B cell (primary cell): ENCODE results near the gene CCDC183. TPM values are rescaled to one million over a fixed set of nuclear protein-coding genes. Genes with fewer than 3 reads are reported as not detected.

ENCODE experiments used
- ATAC-seq: fragments of 200-7000 bp; cut with Tn5 transposase; one replicate; pipeline ENCODE4 v1.10.0; 2021; ENCODE audit warnings: low read depth, mild to moderate bottlenecking, moderate number of reproducible peaks, moderate library complexity
- CTCF ChIA-PET: fragments of 350-600 bp; sonication (Branson Sonifier 250); formaldehyde crosslinking; loops from one replicate; lab custom pipeline; 2021; ENCODE audit warnings: antibody characterized with exemption, inconsistent platforms; lab: Charles Lee
- POLR2A ChIA-PET: fragments of 350-600 bp; sonication (Branson Sonifier 250); formaldehyde crosslinking; loops from one replicate; lab custom pipeline; 2021; ENCODE audit warnings: antibody characterized with exemption; lab: Charles Lee
- DNase-seq: peaks from one replicate; pipeline ENCODE4 v3.0.0; 2013
- H2AFZ ChIP-seq: 2 replicates; pipeline ENCODE4 v1.6.1; 2012; ENCODE audit warnings: mild to moderate bottlenecking, low read depth, low read length; ENCODE audit not compliant: insufficient read depth, poor library complexity, severe bottlenecking
- H3K27ac ChIP-seq, 2 donors: 1 replicate in 1 of 2; 2 replicates in 1 of 2; pipeline ENCODE4 v1.5.1; 2012 to 2013; ENCODE audit warnings: low read length in 2 of 2, mild to moderate bottlenecking in 2 of 2, moderate library complexity in 1 of 2
- H3K27me3 ChIP-seq, 4 experiments: fragments of 200-600 bp in 1 of 4; sonication (generic) in 1 of 4; replicated peaks in 1 of 4; 1 replicate in 2 of 4; 2 replicates in 2 of 4; pipeline versions ENCODE4 v1.6.1 to v1.7.0; 2013 to 2016; ENCODE audit warnings: low read length in 3 of 4, mild to moderate bottlenecking in 2 of 4, mixed read lengths in 1 of 4, moderate library complexity in 1 of 4; ENCODE audit not compliant: insufficient read depth in 4 of 4, control insufficient read depth in 3 of 4; ENCODE audit errors: control extremely low read depth in 1 of 4
- H3K36me3 ChIP-seq, 2 experiments: replicated peaks in 1 of 2; 1 replicate in 1 of 2; 2 replicates in 1 of 2; pipeline versions ENCODE4 v1.6.1 to v1.7.1; 2013; ENCODE audit warnings: low read length in 1 of 2; ENCODE audit not compliant: insufficient read depth in 2 of 2, control insufficient read depth in 1 of 2; ENCODE audit errors: control extremely low read depth in 1 of 2, extremely low read depth in 1 of 2
- H3K4me1 ChIP-seq, 2 donors: fragments of 200-600 bp in 1 of 2; sonication (generic) in 1 of 2; 1 replicate in 1 of 2; 2 replicates in 1 of 2; pipeline versions ENCODE4 v1.5.1 to v1.6.1; 2013 to 2017; ENCODE audit warnings: low read length in 2 of 2; ENCODE audit not compliant: control insufficient read depth in 2 of 2, insufficient read depth in 2 of 2
- H3K4me2 ChIP-seq: replicated peaks from 2 replicates; pipeline ENCODE3; 2012; ENCODE audit warnings: mild to moderate bottlenecking, low read depth, low read length; ENCODE audit not compliant: poor library complexity, severe bottlenecking
- H3K4me3 ChIP-seq, 5 experiments: fragments of 200-600 bp in 1 of 5; sonication (generic) in 1 of 5; 1 replicate in 3 of 5; 2 replicates in 2 of 5; pipeline versions ENCODE4 v1.5.1 to v1.7.0; 2011 to 2016; ENCODE audit warnings: low read length in 4 of 5, mild to moderate bottlenecking in 4 of 5, low read depth in 2 of 5, control low read depth in 1 of 5, moderate library complexity in 1 of 5; ENCODE audit not compliant: insufficient read depth in 1 of 5; ENCODE audit errors: control extremely low read depth in 1 of 5, extremely low read depth in 1 of 5
- H3K79me2 ChIP-seq: fragments of 200-600 bp; sonication (generic); one replicate; pipeline ENCODE4 v1.6.0; 2016; ENCODE audit warnings: low read length; ENCODE audit not compliant: control insufficient read depth, insufficient read depth
- H3K9ac ChIP-seq: fragments of 200-600 bp; sonication (generic); 2 replicates; pipeline ENCODE4 v1.6.1; 2017; ENCODE audit warnings: mild to moderate bottlenecking, low read length, moderate library complexity
- H3K9me3 ChIP-seq, 3 donors: one replicate each; pipeline versions ENCODE4 v1.6.1 to v1.7.1; 2013; ENCODE audit warnings: low read length in 2 of 3; ENCODE audit not compliant: control insufficient read depth in 2 of 3, insufficient read depth in 1 of 3; ENCODE audit errors: control extremely low read depth in 1 of 3
- H4K20me1 ChIP-seq: 2 replicates; pipeline ENCODE4 v1.6.0; 2012; ENCODE audit warnings: mild to moderate bottlenecking, low read length; ENCODE audit not compliant: insufficient read depth, control insufficient read depth, poor library complexity, severe bottlenecking
- H3K27ac Mint-ChIP-seq: one replicate; pipeline ENCODE4 v1.8.0; 2021; ENCODE audit warnings: mixed read lengths
- H3K27me3 Mint-ChIP-seq: one replicate; pipeline ENCODE4 v1.8.0; 2021; ENCODE audit warnings: mixed read lengths
- H3K4me1 Mint-ChIP-seq: one replicate; pipeline ENCODE4 v1.8.0; 2021; ENCODE audit warnings: mixed read lengths
- H3K4me3 Mint-ChIP-seq: one replicate; pipeline ENCODE4 v1.8.0; 2021; ENCODE audit warnings: mixed read lengths
- H3K9me3 Mint-ChIP-seq: one replicate; pipeline ENCODE4 v1.8.0; 2022; ENCODE audit warnings: mixed read lengths; ENCODE audit not compliant: insufficient read depth
- CTCF ChIP-seq: fragments of 200-600 bp; IDR thresholded peaks from one replicate; pipeline ENCODE4 v1.8.0; 2022; ENCODE audit warnings: antibody characterized with exemption, mild to moderate bottlenecking
- EZH2 ChIP-seq: IDR thresholded peaks from 2 replicates; pipeline ENCODE4 v1.6.1; 2012; ENCODE audit warnings: borderline replicate concordance, low read depth, mild to moderate bottlenecking, moderate library complexity, low read length; ENCODE audit not compliant: insufficient read depth, poor library complexity, severe bottlenecking
- WGBS: methylation state at CpG from one replicate; pipeline ENCODE4 v1.1.5; 2013; ENCODE audit warnings: missing lambda C conversion rate; ENCODE audit not compliant: insufficient coverage; 5-methylcytosine and 5-hydroxymethylcytosine counted together
- intact Hi-C: fragments of 100-400 bp; cut with micrococcal nuclease; formaldehyde crosslinking; loops from one replicate; pipeline ENCODE4 v1.10.0; 2022
- polyA plus RNA-seq: library from polyadenylated mRNA; depleted of rRNA; stranded (reverse); fragments of >200 nt; gene quantifications from 2 replicates; pipeline ENCODE4 v1.2.3, GENCODE V29; 2012
- total RNA-seq, 2 donors: library from RNA; stranded (reverse); fragments of 120-200 nt in 1 of 2; gene quantifications; 1 replicate in 1 of 2; 2 replicates in 1 of 2; pipeline versions ENCODE4 v1.2.3 to v1.2.4, GENCODE V29; 2013 to 2022

CCDC183 gene
- total and polyA plus RNA-seq, 2 donors (not counting 1 experiment from before 2014, with no cell fraction given), result 1.8 to 4.9 TPM

DNA sequence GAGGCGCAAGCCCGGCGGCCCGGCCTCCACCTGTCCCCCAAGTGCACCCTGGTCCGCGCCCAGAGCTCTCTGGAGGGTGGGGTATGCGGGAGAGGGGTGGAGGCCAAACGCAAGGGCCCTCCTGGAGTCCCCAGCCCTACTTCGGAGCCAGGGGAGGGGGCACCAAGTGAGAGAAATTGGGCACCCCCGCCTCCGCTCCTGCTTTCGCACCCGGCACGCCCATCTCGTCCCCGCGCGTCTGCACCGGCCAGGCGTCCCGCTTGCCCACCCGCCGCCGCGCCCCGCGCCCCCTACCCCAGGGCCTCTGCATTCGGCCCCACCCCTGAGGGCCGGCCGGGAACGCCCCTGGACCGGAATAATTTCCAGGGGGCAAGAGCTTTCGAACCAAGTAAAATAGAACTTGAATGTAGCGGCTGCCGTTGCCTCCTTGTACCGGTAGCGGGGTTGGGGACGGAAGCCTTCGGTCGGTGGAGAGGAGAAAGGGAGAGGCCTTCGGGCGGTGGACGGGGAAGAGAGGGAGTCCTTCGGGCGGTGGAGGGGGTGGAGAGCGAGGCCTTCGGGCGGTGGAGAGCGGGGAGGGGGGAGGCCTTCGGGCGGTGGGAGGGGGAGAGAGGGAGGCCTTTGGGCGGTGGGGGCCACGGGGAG, 52.4 kb downstream of the CCDC183 start:
- Histone ChIP-seq H3K9ac (peak overlapping the region; percentile 84), H3K36me3 (peaks cover 0 to 4% of the 10 kb centered on the region in 2 experiments), H3K4me3 (peak overlapping the region; percentile 14 to 87 (median 82)), H3K4me2 (peak overlapping the region; percentile 99), H2AFZ (peak overlapping the region; percentile 97), H3K27ac (peak overlapping the region in 1 of 2 donors; percentile 55), H4K20me1 (peaks cover 28% of the 10 kb centered on the region), H3K27me3 (peaks cover 0 to 34% (median 12%) of the 10 kb centered on the region in 4 experiments), H3K4me1 (peaks cover 40 to 43% of the 10 kb centered on the region in 2 donors), H3K9me3 (peaks cover 0 to 25% (median 0%) of the 10 kb centered on the region in 3 donors), H3K79me2 (peaks cover 2% of the 10 kb centered on the region)
- H3K4me1 Mint-ChIP-seq, result peaks cover 24% of the 10 kb centered on the region
- no peak overlapping the region for H3K27ac Mint-ChIP-seq
- H3K4me3 Mint-ChIP-seq, result peak overlapping the region; percentile 96
- ChIA-PET POLR2A (interaction anchor here (0.7 kb wide), 1 partner anchor 296 kb away, joined by 3 read pairs; no protein-coding TSS in a partner anchor), CTCF (interaction anchor here (1.0 to 1.1 kb wide), 2 partner anchors 178 to 181 kb away, joined by 3 to 5 read pairs; no protein-coding TSS in a partner anchor)
- H3K9me3 Mint-ChIP-seq, result no peaks in the 10 kb centered on the region
- WGBS, result 2% methylated on average over 41 of the region's 53 CpGs
- DNase-seq (peak; percentile 54), ATAC-seq (peak; percentile 1)
- peaks cover 7% of the 10 kb centered on the region for H3K27me3 Mint-ChIP-seq
- intact Hi-C loops, result loop anchor here (1.0 to 5.0 kb wide), 7 partner anchors 18 to 184 kb away; partner anchors contain the start of genes EDF1, FBXW5, FUT7 and PAXX
- TF ChIP-seq EZH2, result peak; percentile 11
- TF ChIP-seq CTCF, result no peak
